Middle frontal gyrus (tissue), 1 donor: ENCODE measurements around the gene TMTC1.

Experiments
- DNase-seq: peaks from one replicate; pipeline ENCODE4 v3.0.0-alpha.2; 2015; ENCODE audit warnings: low spot score; ENCODE audit errors: extremely low spot score

TMTC1 gene

GRCh38 chr12:29544428-29545101, 239.2 kb downstream of the TMTC1 start:
- no peak for DNase-seq

GRCh38 chr12:29543036-29543435, 240.7 kb downstream of the TMTC1 start:
- DNase-seq, result no peak

- DNase-seq, result no peak
Observed at GRCh38 chr12:29537298-29537697, 246.4 kb downstream of the TMTC1 start.

- no peak for DNase-seq
Observed at GRCh38 chr12:29534935-29535334, 248.8 kb downstream of the TMTC1 start.

GRCh38 chr12:29533815-29534489, 249.8 kb downstream of the TMTC1 start:
- DNase-seq, result no peak

GRCh38 chr12:29531471-29531870, 252.3 kb downstream of the TMTC1 start:
- DNase-seq, result no peak

- DNase-seq, result no peak
Observed at GRCh38 chr12:29530436-29530835, 253.3 kb downstream of the TMTC1 start.

- no peak for DNase-seq
Observed at GRCh38 chr12:29528161-29528560, 255.6 kb downstream of the TMTC1 start.

- no peak for DNase-seq
Observed at GRCh38 chr12:29521951-29522350, 261.8 kb downstream of the TMTC1 start.

- peak; percentile 18 for DNase-seq
Observed at GRCh38 chr12:29519585-29520182, 264.1 kb downstream of the TMTC1 start.

- no peak for DNase-seq
Observed at GRCh38 chr12:29518407-29518806, 265.3 kb downstream of the TMTC1 start.

- DNase-seq, result no peak
Observed at GRCh38 chr12:29517264-29517663, 266.5 kb downstream of the TMTC1 start.

GRCh38 chr12:29516431-29516875, 267.3 kb downstream of the TMTC1 start:
- DNase-seq, result no peak

GRCh38 chr12:29510591-29511185, 273.1 kb downstream of the TMTC1 start:
- DNase-seq, result no peak

GRCh38 chr12:29509503-29509902, 274.2 kb downstream of the TMTC1 start:
- DNase-seq, result no peak

GRCh38 chr12:29508949-29509348, 274.8 kb downstream of the TMTC1 start:
- DNase-seq, result no peak

GRCh38 chr12:29505122-29505521, 278.6 kb downstream of the TMTC1 start:
- no peak for DNase-seq

GRCh38 chr12:29503283-29503682, 280.5 kb downstream of the TMTC1 start:
- no peak for DNase-seq

- no peak for DNase-seq
Observed at GRCh38 chr12:29499235-29499634, 284.5 kb downstream of the TMTC1 start.

- no peak for DNase-seq
Observed at GRCh38 chr12:29497588-29497987, 286.2 kb downstream of the TMTC1 start, which contains the start of gene OVCH1. OVCH1 (minus strand) TSS chr12:29497686; CDS start chr12:29497686, 0 bp downstream.

GRCh38 chr12:29492891-29493290, 290.9 kb downstream of the TMTC1 start:
- no peak for DNase-seq

GRCh38 chr12:29486972-29487371, 296.8 kb downstream of the TMTC1 start:
- DNase-seq, result no peak
